Measurements from ENCODE around the gene ZNF627.
"Not testable (repeated sequence)": the region's sequence is repeated elsewhere in the genome, so short reads cannot be mapped to it uniquely, and the experiment has no call there.

Gene ZNF627

GRCh38 chr19:11633223-11633622 is 35.9 kb downstream of the ZNF627 start:
- no peak for DNase-seq

GRCh38 chr19:11634018-11634662 is 36.9 kb downstream of the ZNF627 start:
- not testable (repeated sequence) for DNase-seq

- no peak for DNase-seq
These were observed 41.9 kb downstream of the ZNF627 start for GRCh38 chr19:11639245-11639601.

GRCh38 chr19:11639602-11640471 is 42.6 kb downstream of the ZNF627 start:
- DNase-seq = peak; percentile 82 to 91

- DNase-seq = no peak
These were observed 44.0 kb downstream of the ZNF627 start for GRCh38 chr19:11641244-11641643.

GRCh38 chr19:11642902-11643301 is 45.6 kb downstream of the ZNF627 start:
- no peak for DNase-seq

GRCh38 chr19:11649941-11650340 is 52.7 kb downstream of the ZNF627 start:
- no peak for DNase-seq

- DNase-seq = no peak
These were observed 53.8 kb downstream of the ZNF627 start for GRCh38 chr19:11651062-11651461.

- no peak for DNase-seq
These were observed 54.8 kb downstream of the ZNF627 start for GRCh38 chr19:11652056-11652455.

- no peak for DNase-seq
These were observed 55.2 kb downstream of the ZNF627 start for GRCh38 chr19:11652492-11652891.

- DNase-seq = no peak
These were observed 59.3 kb downstream of the ZNF627 start for GRCh38 chr19:11656535-11656934.

GRCh38 chr19:11657307-11657706 is 60.0 kb downstream of the ZNF627 start:
- DNase-seq = no peak

GRCh38 chr19:11658970-11659369 is 61.7 kb downstream of the ZNF627 start:
- no peak for DNase-seq

- no peak for DNase-seq
These were observed 62.3 kb downstream of the ZNF627 start for GRCh38 chr19:11659612-11660011.

- no peak for DNase-seq
These were observed 65.0 kb downstream of the ZNF627 start for GRCh38 chr19:11662278-11662677.

GRCh38 chr19:11663181-11663591 is 65.9 kb downstream of the ZNF627 start:
- DNase-seq = no peak
